ENCODE measurements around the gene AGPAT1.

GRCh38 chr6:32177183-32177787, 1.4 kb upstream of the AGPAT1 start:
- TF ChIP-seq CTCF (IDR thresholded peaks at IDR 0.05) (no peak), ETV6 (CRISPR knock-in tag; IDR thresholded peaks at IDR 0.05) (peak; percentile 43; the same call in 1 of the 2 replicates), EMX1 (CRISPR knock-in tag; IDR thresholded peaks at IDR 0.05) (no peak), ZNF416 (CRISPR knock-in tag; IDR thresholded peaks at IDR 0.05) (no peak), TEAD4 (CRISPR knock-in tag; IDR thresholded peaks at IDR 0.05) (no peak), CREM (CRISPR knock-in tag; IDR thresholded peaks at IDR 0.05) (peak; percentile 52; the same call in 1 of the 2 replicates), FOXP4 (CRISPR knock-in tag; IDR thresholded peaks at IDR 0.05) (no peak)

Measured in WTC11 (cell line).